Activated naive CD4-positive, alpha-beta T cell treated with anti-CD3 and anti-CD28 coated beads, Interleukin-2, amount 50 U/mL, for 16 hours (primary cell): ENCODE data around the gene EXOSC9.

Experiments
- DNase-seq: peaks from one replicate; pipeline ENCODE4 v3.0.0-alpha.2; 2020

The EXOSC9 gene

DNA sequence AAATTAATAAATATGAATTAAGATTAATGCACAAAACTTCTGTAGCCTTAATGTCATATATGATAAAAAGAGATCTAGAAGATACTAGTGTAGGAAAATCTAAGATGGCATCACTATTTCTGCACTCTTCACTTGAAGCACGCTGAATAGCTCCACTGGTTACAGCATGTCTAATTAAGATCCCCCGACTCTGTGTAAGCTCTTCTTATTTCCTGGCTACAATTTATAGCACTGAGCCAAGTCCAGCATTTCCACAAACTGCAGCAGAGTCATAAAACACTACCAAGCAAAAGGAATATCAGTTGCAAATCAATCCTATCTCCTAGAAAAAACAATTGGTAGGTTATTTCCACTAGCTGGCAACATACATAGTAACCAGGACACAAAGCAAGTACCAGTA is 23.8 kb downstream of the EXOSC9 start:
- no peak for DNase-seq

- DNase-seq, result no peak
Measured at GRCh38 chr4:121827853-121828252, 26.7 kb downstream of the EXOSC9 start.

DNA sequence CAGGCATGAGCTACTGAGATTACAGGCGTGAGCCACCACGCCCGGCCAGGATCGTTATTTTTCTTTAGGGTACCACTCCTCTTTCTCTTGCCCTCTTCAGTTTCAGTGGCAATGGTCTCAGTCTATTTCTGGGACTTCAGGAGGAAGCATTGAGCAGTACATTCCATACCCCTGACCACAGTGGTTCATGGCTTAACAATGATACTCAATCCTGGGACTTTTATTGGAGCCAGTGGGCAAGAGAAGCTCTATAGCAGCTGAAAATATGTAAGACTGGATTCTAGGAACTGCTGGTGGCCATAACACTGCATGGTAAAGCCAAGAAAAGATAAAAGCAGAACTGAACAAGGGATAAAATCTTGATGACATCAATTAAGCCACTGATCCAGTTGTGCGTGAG is 28.4 kb downstream of the EXOSC9 start:
- no peak for DNase-seq

DNA sequence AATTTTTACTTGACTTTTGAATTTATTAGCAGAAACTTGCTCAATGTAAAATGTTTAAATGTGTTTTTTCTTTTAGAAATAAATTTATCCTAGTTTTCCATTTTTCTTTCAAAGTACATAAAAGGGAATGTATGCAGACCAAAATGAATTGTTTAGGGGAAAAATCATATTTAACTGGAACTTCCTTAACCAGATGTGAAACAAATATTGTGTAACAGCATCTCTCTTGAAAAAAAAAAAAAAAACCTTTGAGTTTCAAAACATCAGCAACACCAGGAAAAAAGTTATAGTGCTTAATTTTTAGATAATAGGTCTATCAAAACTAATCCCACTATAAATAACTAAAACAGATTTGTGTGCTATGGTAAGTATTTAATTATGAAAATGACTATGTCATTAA is 37.0 kb downstream of the EXOSC9 start:
- no peak for DNase-seq

GRCh38 chr4:121842862-121843261 is 41.7 kb downstream of the EXOSC9 start:
- DNase-seq, result no peak

DNA sequence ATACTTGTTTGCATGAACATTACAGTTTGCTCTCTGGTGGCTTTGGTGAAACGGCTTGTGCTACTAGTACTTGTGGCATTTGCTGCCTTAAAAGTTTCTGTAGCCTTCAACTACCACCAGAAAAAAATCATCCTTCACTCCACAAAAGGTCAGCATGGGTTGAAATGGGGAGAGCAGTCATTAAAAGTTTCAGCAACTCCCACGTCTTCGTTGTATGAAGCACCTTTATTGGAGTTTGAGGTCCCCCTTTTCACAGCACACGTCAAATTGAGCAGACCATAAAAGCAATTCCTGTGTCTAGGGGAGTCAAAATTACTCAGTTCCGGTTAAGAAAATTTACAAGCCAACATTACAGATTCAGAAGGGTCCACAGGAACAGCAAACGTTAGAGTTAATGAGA is 45.5 kb downstream of the EXOSC9 start:
- DNase-seq, result no peak

- no peak for DNase-seq
Measured at GRCh38 chr4:121851354-121851753, 50.2 kb downstream of the EXOSC9 start.

DNA sequence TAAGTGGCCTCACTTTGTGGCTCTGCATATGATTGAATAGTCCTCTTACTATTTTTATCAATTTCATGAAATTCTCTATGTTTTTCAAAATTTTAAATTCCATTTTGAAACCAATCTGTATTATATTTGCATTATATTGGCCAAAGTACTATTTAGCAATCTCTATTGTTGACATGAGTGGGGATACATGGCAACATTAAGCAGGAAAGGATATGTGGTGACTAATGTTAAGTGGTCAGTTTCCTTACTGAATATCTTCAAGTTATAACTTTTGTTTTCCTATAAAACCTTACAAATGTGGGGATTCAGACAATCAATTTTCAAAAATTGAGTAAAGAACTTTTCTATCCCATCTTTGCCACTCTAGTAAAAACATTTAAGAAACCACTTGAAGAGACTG is 59.0 kb downstream of the EXOSC9 start:
- no peak for DNase-seq

GRCh38 chr4:121861426-121861825 is 60.3 kb downstream of the EXOSC9 start:
- DNase-seq, result no peak

DNA sequence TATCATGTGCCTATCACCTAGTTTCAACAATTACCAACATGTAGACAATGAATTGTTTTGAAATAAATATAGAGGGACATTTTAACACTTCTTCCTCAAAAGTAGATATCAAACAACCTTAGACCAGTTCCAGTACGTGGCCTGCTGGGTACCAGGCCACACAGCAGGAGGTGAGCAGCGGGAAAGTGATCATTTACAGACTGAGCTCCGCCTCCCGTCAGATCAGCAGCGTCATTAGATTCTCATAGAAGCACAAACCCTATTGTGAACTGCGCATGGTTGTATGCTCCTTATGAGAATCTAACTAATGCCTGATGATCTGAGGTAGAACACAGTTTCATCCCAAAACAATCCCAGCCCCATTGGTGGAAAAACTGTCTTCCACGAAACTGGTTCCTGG is 62.7 kb downstream of the EXOSC9 start:
- no peak for DNase-seq
